Lung (tissue), 12 donors: Measurements from ENCODE around the gene SLC44A2. TPM values are rescaled to one million over a fixed set of nuclear protein-coding genes. Genes with fewer than 3 reads are reported as not detected.

Source experiments
- ATAC-seq: fragments of 200-7000 bp; cut with Tn5 transposase; one replicate; pipeline ENCODE4 v1.9.1; 2020; ENCODE audit warnings: moderate number of reproducible peaks; ENCODE audit not compliant: insufficient read depth, low FRiP score
- DNase-seq, 3 donors: peaks; one replicate each; pipeline ENCODE4 v3.0.0-alpha.2; 2013 to 2017
- H3K27ac ChIP-seq, 2 donors: one replicate each; pipeline ENCODE4 v1.5.1; 2013; ENCODE audit warnings: mild to moderate bottlenecking in 2 of 2, moderate library complexity in 2 of 2, control low read depth in 1 of 2, inconsistent platforms in 1 of 2, low read depth in 1 of 2, low read length in 1 of 2
- H3K27me3 ChIP-seq, 3 donors: one replicate each; pipeline ENCODE4 v1.5.1; 2013; ENCODE audit warnings: low read length in 2 of 3; ENCODE audit not compliant: control insufficient read depth in 3 of 3, insufficient read depth in 3 of 3
- H3K36me3 ChIP-seq, 4 donors: one replicate each; pipeline ENCODE4 v1.5.1; 2013; ENCODE audit warnings: low read length in 4 of 4, mild to moderate bottlenecking in 1 of 4, moderate library complexity in 1 of 4; ENCODE audit not compliant: control insufficient read depth in 4 of 4, insufficient read depth in 4 of 4
- H3K4me1 ChIP-seq, 5 donors: one replicate each; pipeline ENCODE4 v1.5.1; 2013; ENCODE audit warnings: low read length in 5 of 5, mild to moderate bottlenecking in 2 of 5, moderate library complexity in 1 of 5; ENCODE audit not compliant: control insufficient read depth in 5 of 5, insufficient read depth in 5 of 5
- H3K4me3 ChIP-seq: one replicate; pipeline ENCODE4 v1.5.1; 2013; ENCODE audit warnings: mild to moderate bottlenecking, control low read depth, moderate library complexity
- H3K9ac ChIP-seq, 2 donors: one replicate each; pipeline ENCODE4 v1.5.1; 2013; ENCODE audit warnings: low read length in 2 of 2, control low read depth in 1 of 2; ENCODE audit not compliant: insufficient read depth in 1 of 2
- H3K9me3 ChIP-seq, 4 donors: one replicate each; pipeline ENCODE4 v1.5.1; 2013; ENCODE audit warnings: low read length in 3 of 4, mild to moderate bottlenecking in 1 of 4, moderate library complexity in 1 of 4; ENCODE audit not compliant: control insufficient read depth in 4 of 4, insufficient read depth in 3 of 4
- WGBS, 2 donors: extraction: QIAGEN DNeasy Blood & Tissue Kit; methylation state at CpG; one replicate each; pipeline ENCODE4 v1.1.7; 2013; 5-methylcytosine and 5-hydroxymethylcytosine counted together
- polyA plus RNA-seq, 2 donors: library from polyadenylated mRNA; stranded (reverse); fragments of 200-250 nt; gene quantifications; one replicate each; pipeline ENCODE4 v1.2.1, GENCODE V29; 2013
- total RNA-seq, 2 donors: library from RNA; depleted of rRNA in 1 of 2; stranded (reverse); fragments of >200 nt in 1 of 2; gene quantifications; one replicate each; pipeline ENCODE4 v1.2.1, GENCODE V29; 2014 to 2021
- TF ChIP-seq, protein P1 (sequence below): IDR thresholded peaks from 2 replicates; pipeline ENCODE4 v1.5.1; 2012; ENCODE audit warnings: mild to moderate bottlenecking; ENCODE audit errors: control extremely low read depth, extremely low read depth
- donor health status: control.
- donor health status: control.
- donor health status: Bipolar disorder and iron deficiency.
- donor health status: healthy.
- donor health status: DM: yes; HTN: yes; CAD: no.

SLC44A2 gene
- total and polyA plus RNA-seq, 4 donors, result 83.6 to 173 (median 118) TPM

DNA sequence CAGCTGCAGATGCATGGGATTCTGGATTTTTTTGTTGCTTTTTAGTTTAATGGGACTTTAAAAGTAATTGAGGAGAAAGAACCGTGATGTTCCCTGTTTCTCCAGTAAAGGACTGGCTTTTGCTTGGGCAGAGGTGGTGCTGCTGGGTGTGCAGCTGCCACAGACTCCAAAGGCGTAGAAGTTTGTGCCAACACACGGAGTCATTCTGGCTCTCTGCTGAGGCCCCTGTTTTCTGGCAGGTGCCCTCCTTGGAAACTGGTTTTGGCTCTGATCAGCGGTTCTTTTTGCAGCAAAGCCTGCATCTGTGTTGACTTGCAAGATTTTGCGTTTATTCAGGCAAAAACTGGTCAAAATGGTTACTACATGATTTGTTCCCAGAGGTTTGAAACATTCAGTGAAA lies 59.9 kb downstream of the SLC44A2 start:
- H3K4me3 ChIP-seq, result no peak overlapping the region
- no peaks in the 10 kb centered on the region for H3K9me3 ChIP-seq
- DNase-seq (no peak), ATAC-seq (no peak)
- no peak overlapping the region for H3K9ac ChIP-seq
- H3K27me3 ChIP-seq, result no peaks in the 10 kb centered on the region
- H3K4me1 ChIP-seq, result no peaks in the 10 kb centered on the region
- H3K36me3 ChIP-seq, result peaks cover 33 to 89% (median 58%) of the 10 kb centered on the region in 4 donors
- TF ChIP-seq, protein P1, sequence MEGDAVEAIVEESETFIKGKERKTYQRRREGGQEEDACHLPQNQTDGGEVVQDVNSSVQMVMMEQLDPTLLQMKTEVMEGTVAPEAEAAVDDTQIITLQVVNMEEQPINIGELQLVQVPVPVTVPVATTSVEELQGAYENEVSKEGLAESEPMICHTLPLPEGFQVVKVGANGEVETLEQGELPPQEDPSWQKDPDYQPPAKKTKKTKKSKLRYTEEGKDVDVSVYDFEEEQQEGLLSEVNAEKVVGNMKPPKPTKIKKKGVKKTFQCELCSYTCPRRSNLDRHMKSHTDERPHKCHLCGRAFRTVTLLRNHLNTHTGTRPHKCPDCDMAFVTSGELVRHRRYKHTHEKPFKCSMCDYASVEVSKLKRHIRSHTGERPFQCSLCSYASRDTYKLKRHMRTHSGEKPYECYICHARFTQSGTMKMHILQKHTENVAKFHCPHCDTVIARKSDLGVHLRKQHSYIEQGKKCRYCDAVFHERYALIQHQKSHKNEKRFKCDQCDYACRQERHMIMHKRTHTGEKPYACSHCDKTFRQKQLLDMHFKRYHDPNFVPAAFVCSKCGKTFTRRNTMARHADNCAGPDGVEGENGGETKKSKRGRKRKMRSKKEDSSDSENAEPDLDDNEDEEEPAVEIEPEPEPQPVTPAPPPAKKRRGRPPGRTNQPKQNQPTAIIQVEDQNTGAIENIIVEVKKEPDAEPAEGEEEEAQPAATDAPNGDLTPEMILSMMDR, result no peak
- no peak overlapping the region for H3K27ac ChIP-seq
- 90 to 93% methylated on average over 5 of the region's 5 CpGs for WGBS, 2 donors

DNA sequence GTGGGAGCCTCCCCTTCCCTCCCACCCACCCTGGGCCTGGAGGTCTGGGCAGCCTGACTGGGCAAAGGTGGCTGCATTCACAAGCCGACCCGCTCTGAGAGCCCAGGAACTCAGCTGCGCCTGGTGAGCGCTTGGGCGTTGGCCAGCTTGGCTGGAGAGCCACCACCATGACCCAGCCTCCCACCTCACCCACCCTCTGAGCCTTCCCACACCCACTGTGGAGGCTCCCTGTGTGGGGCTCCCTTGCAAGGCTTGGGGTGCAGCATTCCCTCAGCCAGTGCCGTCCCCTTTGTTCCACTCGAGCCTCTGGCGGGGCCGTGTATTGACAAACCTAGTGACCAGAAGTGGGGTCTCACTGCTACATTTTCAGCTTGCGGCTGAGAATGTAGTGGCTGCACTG lies 60.8 kb downstream of the SLC44A2 start:
- Histone ChIP-seq H3K4me1 (no peaks in the 10 kb centered on the region), H3K4me3 (no peak overlapping the region), H3K9ac (no peak overlapping the region), H3K9me3 (peaks cover 0 to 2% (median 0%) of the 10 kb centered on the region in 4 donors), H3K27ac (no peak overlapping the region), H3K36me3 (peaks cover 28 to 89% (median 55%) of the 10 kb centered on the region in 4 donors), H3K27me3 (no peaks in the 10 kb centered on the region)
- DNase-seq (no peak), ATAC-seq (no peak)
- WGBS, 2 donors, result 95 to 97% methylated on average over 8 to 10 of the region's 10 CpGs
- TF ChIP-seq, protein P1, result no peak

DNA sequence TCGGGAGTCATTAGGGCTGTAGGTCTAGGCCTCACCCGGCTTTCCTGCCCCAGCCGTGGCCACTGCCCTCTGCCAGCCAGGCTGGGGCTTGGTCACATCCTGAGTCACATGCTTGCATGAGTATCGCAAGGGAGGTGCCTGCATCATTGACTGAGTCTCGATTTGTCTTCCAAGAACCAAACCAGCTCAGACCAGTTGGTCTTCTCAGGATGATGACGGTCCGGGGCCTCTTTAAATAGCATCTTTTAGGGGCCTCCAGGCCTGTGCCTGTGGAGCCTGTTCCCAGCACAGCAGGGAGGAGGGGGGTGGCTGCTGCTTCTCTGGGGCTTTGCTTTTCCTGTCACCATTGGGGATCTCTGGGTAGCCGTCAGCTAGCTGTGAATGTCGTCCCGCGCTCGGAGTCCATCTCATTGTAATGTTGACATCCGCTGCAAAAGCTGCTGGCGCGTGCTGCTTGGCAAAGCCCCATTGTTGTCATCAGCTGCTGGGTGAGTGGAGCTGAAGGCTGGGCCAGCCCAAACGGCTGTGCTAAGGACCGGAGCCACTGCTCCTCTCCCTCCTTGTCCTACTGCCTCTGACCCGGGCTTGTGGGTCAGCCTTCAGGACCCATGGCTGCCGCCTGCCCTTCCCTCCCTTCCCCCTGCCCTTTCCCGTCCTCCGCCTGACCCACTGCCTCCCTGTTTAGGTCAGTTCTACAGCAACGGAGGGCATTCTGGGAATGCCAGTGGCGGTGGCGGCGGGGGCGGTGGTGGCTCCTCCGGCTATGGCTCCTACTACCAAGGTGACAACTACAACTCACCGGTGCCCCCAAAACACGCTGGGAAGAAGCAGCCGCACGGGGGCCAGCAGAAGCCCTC lies 61.5 kb downstream of the SLC44A2 start:
- peaks cover 0 to 2% (median 0%) of the 10 kb centered on the region in 4 donors for H3K9me3 ChIP-seq
- no peaks in the 10 kb centered on the region for H3K27me3 ChIP-seq
- no peak overlapping the region for H3K9ac ChIP-seq
- H3K4me1 ChIP-seq, result no peaks in the 10 kb centered on the region
- no peak for ATAC-seq
- H3K27ac ChIP-seq, result no peak overlapping the region
- no peak overlapping the region for H3K4me3 ChIP-seq
- TF ChIP-seq, protein P1, result no peak
- 86 to 92% methylated on average over 31 of the region's 31 CpGs for WGBS, 2 donors
- H3K36me3 ChIP-seq, result peaks cover 24 to 90% (median 51%) of the 10 kb centered on the region in 4 donors
- DNase-seq, result peak in 1 of 3 donors; percentile 15
